Transverse colon (tissue), 4 donors: Measurements from ENCODE around the gene ZNF433.

Experiments used
- CTCF ChIP-seq, 5 experiments: fragments of 200-600 bp in 3 of 5; fragments of 450-650 bp in 2 of 5; sonication (generic) in 3 of 5; IDR thresholded peaks; 1 replicate in 2 of 5; 2 replicates in 3 of 5; pipeline ENCODE4 v1.5.1; 2016 to 2017; ENCODE audit warnings: antibody characterized with exemption in 5 of 5, inconsistent platforms in 3 of 5, mild to moderate bottlenecking in 2 of 5, moderate library complexity in 1 of 5
- EP300 ChIP-seq: sonication (generic); formaldehyde crosslinking; IDR thresholded peaks from one replicate; pipeline ENCODE4 v1.6.1; 2017; ENCODE audit warnings: antibody characterized with exemption, low read depth
- POLR2A ChIP-seq: fragments of 450-650 bp; IDR thresholded peaks from one replicate; pipeline ENCODE4 v1.6.1; 2016; ENCODE audit warnings: antibody characterized with exemption, mild to moderate bottlenecking, moderate library complexity
- POLR2AphosphoS5 ChIP-seq, 3 donors: sonication (generic); formaldehyde crosslinking; IDR thresholded peaks; one replicate each; pipeline ENCODE4 v1.6.1; 2016; ENCODE audit warnings: antibody characterized with exemption in 3 of 3

- no peak for TF ChIP-seq CTCF (IDR thresholded peaks at IDR 0.05)
- no peak for TF ChIP-seq EP300
- no peak for TF ChIP-seq POLR2AphosphoS5 (IDR thresholded peaks at IDR 0.05)
- no peak for TF ChIP-seq POLR2A
Measured at GRCh38 chr19:12034198-12034597, 1.3 kb downstream of the ZNF433 start.
